Neural cell (in vitro differentiated cells): ENCODE results near the gene ST6GAL1. TPM values are rescaled to one million over a fixed set of nuclear protein-coding genes. Genes with fewer than 3 reads are reported as not detected.

Experiments used
- H2AFZ ChIP-seq: fragments of 200-600, 300-800 bp; sonication (generic), shearing (Covaris generic); 2 replicates; pipeline ENCODE4 v1.6.0; 2014; ENCODE audit warnings: low read depth, mild to moderate bottlenecking, antibody characterized with exemption, low read length, moderate library complexity
- H3F3A ChIP-seq: fragments of 200-600 bp; shearing (Covaris generic); 2 replicates; pipeline ENCODE4 v1.6.1; 2016; ENCODE audit warnings: mild to moderate bottlenecking, moderate library complexity, mixed read lengths, antibody characterized with exemption, low read length; ENCODE audit not compliant: insufficient read depth, poor library complexity, severe bottlenecking
- H3K27ac ChIP-seq: fragments of 200-600, 300-800 bp; sonication (generic), shearing (Covaris generic); 2 replicates; pipeline ENCODE4 v1.5.1; 2014; ENCODE audit warnings: mild to moderate bottlenecking, low read length, moderate library complexity
- H3K27me3 ChIP-seq: fragments of 300-800, 200-600 bp; sonication (generic), shearing (Covaris generic); 2 replicates; pipeline ENCODE4 v1.6.0; 2014; ENCODE audit warnings: mild to moderate bottlenecking, low read depth, low read length, moderate library complexity; ENCODE audit not compliant: insufficient read depth
- H3K36me3 ChIP-seq: fragments of 300-800, 200-600 bp; sonication (generic), shearing (Covaris generic); 2 replicates; pipeline ENCODE4 v1.5.1; 2014; ENCODE audit warnings: mild to moderate bottlenecking, antibody characterized with exemption, low read length, moderate library complexity; ENCODE audit not compliant: insufficient read depth
- H3K4me2 ChIP-seq: fragments of 300-800, 200-600 bp; sonication (generic), shearing (Covaris generic); 2 replicates; pipeline ENCODE4 v1.6.0; 2014; ENCODE audit warnings: mild to moderate bottlenecking, low read length
- H3K4me3 ChIP-seq: fragments of 300-800, 200-600 bp; sonication (generic), shearing (Covaris generic); 2 replicates; pipeline ENCODE4 v1.5.1; 2014; ENCODE audit warnings: mild to moderate bottlenecking, low read length, moderate library complexity
- H3K79me2 ChIP-seq: fragments of 200-600 bp; shearing (Covaris generic); replicated peaks from 2 replicates; pipeline ENCODE4 v1.6.0; 2014; ENCODE audit warnings: mild to moderate bottlenecking, low read length, moderate library complexity; ENCODE audit not compliant: insufficient read depth
- H3K9ac ChIP-seq: fragments of 300-800, 200-600 bp; sonication (generic), shearing (Covaris generic); 2 replicates; pipeline ENCODE4 v1.6.1; 2016; ENCODE audit warnings: mild to moderate bottlenecking, low read length, mixed read lengths
- H3K9me2 ChIP-seq: fragments of 200-600 bp; shearing (Covaris generic); 2 replicates; pipeline ENCODE4 v1.6.1; 2016; ENCODE audit warnings: mild to moderate bottlenecking, low read length, mixed read lengths; ENCODE audit not compliant: insufficient read depth
- H3K9me3 ChIP-seq: fragments of 200-600, 300-800 bp; sonication (generic), shearing (Covaris generic); 2 replicates; pipeline ENCODE4 v1.6.1; 2016; ENCODE audit warnings: mild to moderate bottlenecking, mixed run types, low read length, moderate library complexity, mixed read lengths
- H4K20me1 ChIP-seq: fragments of 200-600 bp; shearing (Covaris generic); 2 replicates; pipeline ENCODE4 v1.6.1; 2016; ENCODE audit warnings: mild to moderate bottlenecking, mixed run types; ENCODE audit not compliant: insufficient read depth
- EP300 ChIP-seq: fragments of 450-650 bp; conservative IDR thresholded peaks from 2 replicates; pipeline ENCODE4 v1.6.1; 2014; ENCODE audit warnings: antibody characterized with exemption, mild to moderate bottlenecking, moderate library complexity; ENCODE audit not compliant: poor library complexity, severe bottlenecking
- EZH2 ChIP-seq: fragments of 200-600, 300-800 bp; shearing (Covaris generic), sonication (generic); IDR thresholded peaks from 2 replicates; pipeline ENCODE4 v1.6.1; 2014; ENCODE audit warnings: antibody characterized with exemption, low read length, borderline replicate concordance, mild to moderate bottlenecking; ENCODE audit not compliant: insufficient read depth, poor library complexity, severe bottlenecking
- MXI1 ChIP-seq: fragments of 450-650 bp; conservative IDR thresholded peaks from 2 replicates; pipeline ENCODE4 v1.6.1; 2014; ENCODE audit warnings: antibody characterized with exemption, mild to moderate bottlenecking; ENCODE audit not compliant: poor library complexity, severe bottlenecking
- POLR2AphosphoS5 ChIP-seq: IDR thresholded peaks from 2 replicates; pipeline ENCODE4 v1.6.1; 2012
- RAD21 ChIP-seq: fragments of 450-650 bp; conservative IDR thresholded peaks from 2 replicates; pipeline ENCODE4 v1.6.1; 2014; ENCODE audit warnings: antibody characterized with exemption, mild to moderate bottlenecking, moderate library complexity
- REST ChIP-seq: IDR thresholded peaks from 2 replicates; pipeline ENCODE4 v1.6.1; 2012; ENCODE audit warnings: borderline replicate concordance
- SMC3 ChIP-seq: fragments of 450-650 bp; conservative IDR thresholded peaks from 2 replicates; pipeline ENCODE4 v1.6.1; 2014; ENCODE audit warnings: antibody characterized with exemption, mild to moderate bottlenecking, moderate library complexity; ENCODE audit not compliant: poor library complexity
- TAF1 ChIP-seq: IDR thresholded peaks from 2 replicates; pipeline ENCODE4 v1.6.1; 2012; ENCODE audit warnings: low read depth
- polyA plus RNA-seq: library from polyadenylated mRNA; depleted of rRNA; stranded (reverse); fragments of >200 nt; gene quantifications from 2 replicates; pipeline ENCODE4 v1.2.3, GENCODE V29; 2014
- TF ChIP-seq, protein P1 (sequence below): fragments of 450-650 bp; IDR thresholded peaks from 2 replicates; pipeline ENCODE4 v1.5.1; 2014; ENCODE audit warnings: antibody characterized with exemption, mild to moderate bottlenecking, moderate library complexity; ENCODE audit not compliant: poor library complexity, severe bottlenecking

Gene ST6GAL1
- polyA plus RNA-seq, 1 donor from 2014 or later, result 17.6 TPM

GRCh38 chr3:186945255-186945823 lies 15.0 kb downstream of the ST6GAL1 start:
- no peak overlapping the region for H3K4me3 ChIP-seq
- peaks cover 1% of the 10 kb centered on the region for H3K79me2 ChIP-seq
- H3K27me3 ChIP-seq, result no peaks in the 10 kb centered on the region
- H3K36me3 ChIP-seq, result no peaks in the 10 kb centered on the region
- no peak overlapping the region for H3K9ac ChIP-seq
- no peak for TF ChIP-seq EZH2
- TF ChIP-seq, protein P1, sequence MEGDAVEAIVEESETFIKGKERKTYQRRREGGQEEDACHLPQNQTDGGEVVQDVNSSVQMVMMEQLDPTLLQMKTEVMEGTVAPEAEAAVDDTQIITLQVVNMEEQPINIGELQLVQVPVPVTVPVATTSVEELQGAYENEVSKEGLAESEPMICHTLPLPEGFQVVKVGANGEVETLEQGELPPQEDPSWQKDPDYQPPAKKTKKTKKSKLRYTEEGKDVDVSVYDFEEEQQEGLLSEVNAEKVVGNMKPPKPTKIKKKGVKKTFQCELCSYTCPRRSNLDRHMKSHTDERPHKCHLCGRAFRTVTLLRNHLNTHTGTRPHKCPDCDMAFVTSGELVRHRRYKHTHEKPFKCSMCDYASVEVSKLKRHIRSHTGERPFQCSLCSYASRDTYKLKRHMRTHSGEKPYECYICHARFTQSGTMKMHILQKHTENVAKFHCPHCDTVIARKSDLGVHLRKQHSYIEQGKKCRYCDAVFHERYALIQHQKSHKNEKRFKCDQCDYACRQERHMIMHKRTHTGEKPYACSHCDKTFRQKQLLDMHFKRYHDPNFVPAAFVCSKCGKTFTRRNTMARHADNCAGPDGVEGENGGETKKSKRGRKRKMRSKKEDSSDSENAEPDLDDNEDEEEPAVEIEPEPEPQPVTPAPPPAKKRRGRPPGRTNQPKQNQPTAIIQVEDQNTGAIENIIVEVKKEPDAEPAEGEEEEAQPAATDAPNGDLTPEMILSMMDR, result no peak
- TF ChIP-seq REST, result no peak
- no peak for TF ChIP-seq SMC3
- no peak for TF ChIP-seq EP300
- no peak for TF ChIP-seq MXI1
- no peak for TF ChIP-seq POLR2AphosphoS5
- TF ChIP-seq RAD21, result no peak
- TF ChIP-seq TAF1, result no peak
- H3F3A ChIP-seq, result no peaks in the 10 kb centered on the region
- H3K27ac ChIP-seq, result no peak overlapping the region
- no peak overlapping the region for H3K4me2 ChIP-seq
- H3K9me3 ChIP-seq, result no peaks in the 10 kb centered on the region
- no peaks in the 10 kb centered on the region for H3K9me2 ChIP-seq
- H2AFZ ChIP-seq, result no peak overlapping the region
- H4K20me1 ChIP-seq, result no peaks in the 10 kb centered on the region

GRCh38 chr3:186946756-186947375 lies 16.5 kb downstream of the ST6GAL1 start:
- no peaks in the 10 kb centered on the region for H4K20me1 ChIP-seq
- no peak for TF ChIP-seq EZH2
- no peak for TF ChIP-seq RAD21
- TF ChIP-seq MXI1, result no peak
- no peak for TF ChIP-seq EP300
- no peak for TF ChIP-seq POLR2AphosphoS5
- no peak for TF ChIP-seq REST
- TF ChIP-seq, protein P1, result no peak
- TF ChIP-seq SMC3, result no peak
- TF ChIP-seq TAF1, result no peak
- no peak overlapping the region for H3K27ac ChIP-seq
- H2AFZ ChIP-seq, result no peak overlapping the region
- no peaks in the 10 kb centered on the region for H3K27me3 ChIP-seq
- no peak overlapping the region for H3K4me2 ChIP-seq
- no peak overlapping the region for H3K4me3 ChIP-seq
- no peaks in the 10 kb centered on the region for H3F3A ChIP-seq
- no peaks in the 10 kb centered on the region for H3K36me3 ChIP-seq
- H3K79me2 ChIP-seq, result no peaks in the 10 kb centered on the region
- H3K9me3 ChIP-seq, result no peaks in the 10 kb centered on the region
- no peaks in the 10 kb centered on the region for H3K9me2 ChIP-seq
- H3K9ac ChIP-seq, result no peak overlapping the region
